HepG2 (cell line): ENCODE results near the gene CLDN3. TPM values are rescaled to one million over a fixed set of nuclear protein-coding genes. Genes with fewer than 3 reads are reported as not detected.
A peak's percentile ranks its signal among the peaks of the same experiment; 100 is the strongest.

ENCODE experiments used
- BORCS8-MEF2B ChIP-seq: sonication (generic); formaldehyde crosslinking; IDR thresholded peaks from 2 replicates; pipeline ENCODE4 v1.8.0; 2022; ENCODE audit warnings: mild to moderate bottlenecking, missing genetic modification reagents
- FOSL2 ChIP-seq: sonication (generic); formaldehyde crosslinking; IDR thresholded peaks from 2 replicates; pipeline ENCODE4 v1.4.0; 2020; ENCODE audit warnings: missing genetic modification reagents
- HMG20A ChIP-seq: IDR thresholded peaks from 2 replicates; pipeline ENCODE4 v1.6.1; 2016; ENCODE audit warnings: borderline replicate concordance
- HMGXB4 ChIP-seq, 2 experiments: sonication (generic) in 1 of 2; formaldehyde crosslinking in 1 of 2; IDR thresholded peaks; 2 replicates each; pipeline versions ENCODE4 v1.4.0 to v1.6.1; 2018 to 2020; ENCODE audit warnings: missing genetic modification reagents in 2 of 2, borderline replicate concordance in 1 of 2, low read depth in 1 of 2, mild to moderate bottlenecking in 1 of 2, missing biosample characterization in 1 of 2
- HNF4A ChIP-seq: sonication (generic); formaldehyde crosslinking; IDR thresholded peaks from 2 replicates; pipeline ENCODE4 v1.4.0; 2020; ENCODE audit warnings: missing genetic modification reagents
- IRF2 ChIP-seq: IDR thresholded peaks from 2 replicates; pipeline ENCODE4 v1.6.1; 2018; ENCODE audit warnings: missing genetic modification reagents, missing compliant biosample characterization
- JUN ChIP-seq: sonication (generic); formaldehyde crosslinking; IDR thresholded peaks from 2 replicates; pipeline ENCODE4 v1.4.0; 2020; ENCODE audit warnings: mild to moderate bottlenecking, missing genetic modification reagents
- KDM2A ChIP-seq: sonication (generic); formaldehyde crosslinking; IDR thresholded peaks from 2 replicates; pipeline ENCODE4 v1.4.0; 2020; ENCODE audit warnings: low read depth, missing genetic modification reagents, borderline replicate concordance
- MED1 ChIP-seq: sonication (generic); formaldehyde crosslinking; IDR thresholded peaks from 2 replicates; pipeline ENCODE4 v1.4.0; 2020; ENCODE audit warnings: missing genetic modification reagents
- SALL1 ChIP-seq: sonication (generic); formaldehyde crosslinking; IDR thresholded peaks from 2 replicates; pipeline ENCODE4 v1.8.0; 2022; ENCODE audit warnings: mild to moderate bottlenecking, missing genetic modification reagents
- SAP130 ChIP-seq: IDR thresholded peaks from 2 replicates; pipeline ENCODE4 v1.6.1; 2016; ENCODE audit warnings: low read depth
- STAG1 ChIP-seq: sonication (generic); formaldehyde crosslinking; IDR thresholded peaks from 2 replicates; pipeline ENCODE4 v1.4.0; 2020; ENCODE audit warnings: missing genetic modification reagents
- TFDP2 ChIP-seq: sonication (generic); formaldehyde crosslinking; IDR thresholded peaks from 2 replicates; pipeline ENCODE4 v1.4.0; 2020; ENCODE audit warnings: missing genetic modification reagents
- ZBTB7B ChIP-seq: sonication (generic); formaldehyde crosslinking; IDR thresholded peaks from 2 replicates; pipeline ENCODE4 v1.4.0; 2020; ENCODE audit warnings: missing genetic modification reagents
- ZFP91 ChIP-seq: sonication (generic); formaldehyde crosslinking; IDR thresholded peaks from 2 replicates; pipeline ENCODE4 v1.9.0; 2022; ENCODE audit warnings: missing genetic modification reagents, mild to moderate bottlenecking, borderline replicate concordance
- ZNF12 ChIP-seq: sonication (generic); formaldehyde crosslinking; IDR thresholded peaks from 2 replicates; pipeline ENCODE4 v1.5.0; 2020; ENCODE audit warnings: missing genetic modification reagents
- ZNF142 ChIP-seq: sonication (generic); formaldehyde crosslinking; IDR thresholded peaks from 2 replicates; pipeline ENCODE4 v1.4.0; 2020; ENCODE audit warnings: missing genetic modification reagents
- ZNF224 ChIP-seq: sonication (generic); formaldehyde crosslinking; IDR thresholded peaks from 2 replicates; pipeline ENCODE4 v1.5.0; 2020; ENCODE audit warnings: mild to moderate bottlenecking, missing genetic modification reagents
- ZNF3 ChIP-seq: IDR thresholded peaks from 2 replicates; pipeline ENCODE4 v1.7.0; 2017; ENCODE audit warnings: inconsistent platforms
- ZNF354B ChIP-seq: sonication (generic); formaldehyde crosslinking; IDR thresholded peaks from 2 replicates; pipeline ENCODE4 v1.8.0; 2022; ENCODE audit warnings: mild to moderate bottlenecking, missing genetic modification reagents
- polyA plus RNA-seq, 8 experiments: library from polyadenylated mRNA; depleted of rRNA in 3 of 8; stranded (reverse) in 7 of 8; unstranded in 1 of 8; fragments of >200 nt; fragmentation: Illumina TruSeq in 4 of 8; extraction: Trizol in 4 of 8; gene quantifications; 2 replicates each; pipeline versions ENCODE4 v1.2.1 to v1.2.3, GENCODE V29; 2011 to 2016; ENCODE audit warnings: low read depth in 4 of 8, missing spikeins in 1 of 8, mixed read lengths in 1 of 8; ENCODE audit not compliant: insufficient read depth in 1 of 8
- total RNA-seq, 5 experiments: library from RNA; depleted of rRNA; stranded (reverse); fragments of >200 nt; fragmentation: Illumina TruSeq; extraction: Trizol; gene quantifications; 2 replicates each; pipeline ENCODE4 v1.2.3, GENCODE V29; 2016; ENCODE audit warnings: low read depth in 1 of 5

CLDN3 gene
- total and polyA plus RNA-seq, 2 of the 13 experiments (the other 11 are each of a cell fraction or from before 2014, with no cell fraction given) = 0.31 to 0.51 TPM

- TF ChIP-seq SALL1 (CRISPR knock-in tag) = peak; percentile 53; the same call in 1 of the 2 replicates
- 0 out of 2 replicates have a peak, but pooled peaks have one; percentile 18 for TF ChIP-seq IRF2 (CRISPR knock-in tag)
- TF ChIP-seq HMG20A (CRISPR knock-in tag) = no peak
- no peak for TF ChIP-seq ZNF354B (CRISPR knock-in tag)
- no peak for TF ChIP-seq ZNF224
- TF ChIP-seq BORCS8-MEF2B (CRISPR knock-in tag) = 0 out of 2 replicates have a peak, but pooled peaks have one; percentile 45
- TF ChIP-seq MED1 = 0 out of 2 replicates have a peak, but pooled peaks have one; percentile 16
- TF ChIP-seq TFDP2 (CRISPR knock-in tag) = no peak
- no peak for TF ChIP-seq ZNF3 (CRISPR knock-in tag)
- 0 out of 2 replicates have a peak, but pooled peaks have one; percentile 20 for TF ChIP-seq SAP130
- TF ChIP-seq JUN (CRISPR knock-in tag) = no peak
- TF ChIP-seq ZFP91 (CRISPR knock-in tag) = 0 out of 2 replicates have a peak, but pooled peaks have one; percentile 35
- TF ChIP-seq KDM2A = peak; percentile 80
- no peak for TF ChIP-seq ZNF12 (CRISPR knock-in tag)
- peak; percentile 48; the same call in 1 of the 2 replicates for TF ChIP-seq FOSL2 (CRISPR knock-in tag)
- peak in 1 of 2 experiments; percentile 27; a peak in 1 of 4 replicates for TF ChIP-seq HMGXB4 (CRISPR knock-in tag; IDR thresholded peaks at IDR 0.05; ENCODE audit: borderline replicate concordance in 1 of 2, low read depth in 1 of 2)
- no peak for TF ChIP-seq ZNF142 (CRISPR knock-in tag)
- peak; percentile 88 for TF ChIP-seq STAG1 (CRISPR knock-in tag)
- TF ChIP-seq HNF4A = peak; percentile 26; the same call in 1 of the 2 replicates
- no peak for TF ChIP-seq ZBTB7B (CRISPR knock-in tag)
Observed at GRCh38 chr7:73811760-73812168, 41.7 kb upstream of the CLDN3 start (continued).
